ENCODE measurements around the gene BMP3. TPM values are rescaled to one million over a fixed set of nuclear protein-coding genes. Genes with fewer than 3 reads are reported as not detected.

BMP3 gene
- total RNA-seq, 1 experiment from 2014 or later, result not detected

GRCh38 chr4:81062001-81062400 is 31.5 kb downstream of the BMP3 start:
- H3K36me3 Mint-ChIP-seq (ENCODE audit: insufficient read depth, unreplicated experiment), result no peaks in the 10 kb centered on the region
- TF ChIP-seq, protein P1, sequence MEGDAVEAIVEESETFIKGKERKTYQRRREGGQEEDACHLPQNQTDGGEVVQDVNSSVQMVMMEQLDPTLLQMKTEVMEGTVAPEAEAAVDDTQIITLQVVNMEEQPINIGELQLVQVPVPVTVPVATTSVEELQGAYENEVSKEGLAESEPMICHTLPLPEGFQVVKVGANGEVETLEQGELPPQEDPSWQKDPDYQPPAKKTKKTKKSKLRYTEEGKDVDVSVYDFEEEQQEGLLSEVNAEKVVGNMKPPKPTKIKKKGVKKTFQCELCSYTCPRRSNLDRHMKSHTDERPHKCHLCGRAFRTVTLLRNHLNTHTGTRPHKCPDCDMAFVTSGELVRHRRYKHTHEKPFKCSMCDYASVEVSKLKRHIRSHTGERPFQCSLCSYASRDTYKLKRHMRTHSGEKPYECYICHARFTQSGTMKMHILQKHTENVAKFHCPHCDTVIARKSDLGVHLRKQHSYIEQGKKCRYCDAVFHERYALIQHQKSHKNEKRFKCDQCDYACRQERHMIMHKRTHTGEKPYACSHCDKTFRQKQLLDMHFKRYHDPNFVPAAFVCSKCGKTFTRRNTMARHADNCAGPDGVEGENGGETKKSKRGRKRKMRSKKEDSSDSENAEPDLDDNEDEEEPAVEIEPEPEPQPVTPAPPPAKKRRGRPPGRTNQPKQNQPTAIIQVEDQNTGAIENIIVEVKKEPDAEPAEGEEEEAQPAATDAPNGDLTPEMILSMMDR (IDR thresholded peaks at IDR 0.05; ENCODE audit: insufficient read depth in 1 of 2, low read depth in 1 of 2, low read length in 1 of 2, severe bottlenecking in 1 of 2, unreplicated experiment in 1 of 2), result no peak
- H3K36me3 ChIP-seq (ENCODE audit: control insufficient read depth, insufficient read depth, low read length), result no peaks in the 10 kb centered on the region
- H3K4me1 ChIP-seq, result no peaks in the 10 kb centered on the region
- POLR2A ChIA-PET, result no interaction called here
- H3K27me3 ChIP-seq (replicated peaks; ENCODE audit: control insufficient read depth, insufficient read depth, low read length), result no peaks in the 10 kb centered on the region
- CTCF ChIA-PET, result no interaction called here
- no peaks in the 10 kb centered on the region for H3K4me1 Mint-ChIP-seq (ENCODE audit: low read depth, unreplicated experiment)
- H3K27me3 Mint-ChIP-seq (ENCODE audit: insufficient read depth, unreplicated experiment), result no peaks in the 10 kb centered on the region
- no TSS peak for BruUV-seq (replicated peaks)
- no peaks in the 10 kb centered on the region for H3K9me3 ChIP-seq
- H3K9me3 Mint-ChIP-seq (ENCODE audit: unreplicated experiment), result no peaks in the 10 kb centered on the region
- H3K4me3 ChIP-seq (ENCODE audit: low read depth, low read length), result no peak overlapping the region
- DNase-seq, result no peak
- H3K27ac Mint-ChIP-seq (ENCODE audit: unreplicated experiment), result no peak overlapping the region
- intact Hi-C loops (cut with micrococcal nuclease; ENCODE audit: unreplicated experiment), result no loop called here
- H3K4me3 Mint-ChIP-seq (ENCODE audit: unreplicated experiment), result no peak overlapping the region

DNA sequence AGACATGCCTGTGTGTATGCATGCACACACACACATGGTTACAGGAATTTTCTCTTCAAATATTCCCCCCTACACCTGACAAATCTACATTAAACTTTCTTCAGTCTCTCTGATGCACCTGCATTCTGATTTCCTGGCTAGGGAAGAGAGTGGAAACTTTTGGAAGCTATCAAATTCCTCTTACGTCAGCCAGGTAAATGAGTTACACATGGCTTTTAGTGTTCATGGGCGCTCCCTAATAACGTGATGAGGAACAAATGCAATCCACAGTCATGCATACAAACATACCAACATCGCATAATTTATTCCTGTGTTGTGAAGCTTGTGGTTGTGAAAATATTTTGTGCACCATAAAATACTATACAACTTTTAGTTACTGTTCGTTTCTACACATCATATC is 34.9 kb downstream of the BMP3 start:
- no peak overlapping the region for H3K4me3 Mint-ChIP-seq (ENCODE audit: unreplicated experiment)
- no peaks in the 10 kb centered on the region for H3K4me1 Mint-ChIP-seq (ENCODE audit: low read depth, unreplicated experiment)
- no peaks in the 10 kb centered on the region for H3K9me3 ChIP-seq
- H3K27me3 ChIP-seq (replicated peaks; ENCODE audit: control insufficient read depth, insufficient read depth, low read length), result no peaks in the 10 kb centered on the region
- ChIA-PET CTCF (no interaction called here), POLR2A (no interaction called here)
- no peaks in the 10 kb centered on the region for H3K36me3 ChIP-seq (ENCODE audit: control insufficient read depth, insufficient read depth, low read length)
- no peaks in the 10 kb centered on the region for H3K27me3 Mint-ChIP-seq (ENCODE audit: insufficient read depth, unreplicated experiment)
- H3K4me3 ChIP-seq (ENCODE audit: low read depth, low read length), result no peak overlapping the region
- H3K36me3 Mint-ChIP-seq (ENCODE audit: insufficient read depth, unreplicated experiment), result no peaks in the 10 kb centered on the region
- BruUV-seq (replicated peaks), result no TSS peak
- no peaks in the 10 kb centered on the region for H3K4me1 ChIP-seq
- H3K9me3 Mint-ChIP-seq (ENCODE audit: unreplicated experiment), result no peaks in the 10 kb centered on the region
- intact Hi-C loops (cut with micrococcal nuclease; ENCODE audit: unreplicated experiment), result no loop called here
- H3K27ac Mint-ChIP-seq (ENCODE audit: unreplicated experiment), result no peak overlapping the region
- DNase-seq, result no peak
- TF ChIP-seq, protein P1 (IDR thresholded peaks at IDR 0.05; ENCODE audit: insufficient read depth in 1 of 2, low read depth in 1 of 2, low read length in 1 of 2, severe bottlenecking in 1 of 2, unreplicated experiment in 1 of 2), result no peak

- Mint-ChIP-seq H3K4me1 (ENCODE audit: low read depth, unreplicated experiment) (no peaks in the 10 kb centered on the region), H3K27me3 (ENCODE audit: insufficient read depth, unreplicated experiment) (peaks cover 9% of the 10 kb centered on the region)
Measured at GRCh38 chr4:81069706-81070331, 39.3 kb downstream of the BMP3 start.

More at GRCh38 chr4:81069706-81070331, 39.3 kb downstream of the BMP3 start:
- peak; percentile 83 to 84 for DNase-seq
- Histone ChIP-seq H3K27me3 (replicated peaks; ENCODE audit: control insufficient read depth, insufficient read depth, low read length) (no peaks in the 10 kb centered on the region), H3K4me3 (ENCODE audit: low read depth, low read length) (no peak overlapping the region), H3K9me3 (no peaks in the 10 kb centered on the region), H3K4me1 (no peaks in the 10 kb centered on the region), H3K36me3 (ENCODE audit: control insufficient read depth, insufficient read depth, low read length) (no peaks in the 10 kb centered on the region)
- TF ChIP-seq, protein P1 (IDR thresholded peaks at IDR 0.05; ENCODE audit: insufficient read depth in 1 of 2, low read depth in 1 of 2, low read length in 1 of 2, severe bottlenecking in 1 of 2, unreplicated experiment in 1 of 2), result peak; percentile 80
- POLR2A ChIA-PET, result no interaction called here
- intact Hi-C loops (cut with micrococcal nuclease; ENCODE audit: unreplicated experiment), result loop anchor here (1.0 kb wide), 2 partner anchors 281 to 300 kb away; no protein-coding TSS in a partner anchor
- H3K27ac Mint-ChIP-seq (ENCODE audit: unreplicated experiment), result no peak overlapping the region
- H3K36me3 Mint-ChIP-seq (ENCODE audit: insufficient read depth, unreplicated experiment), result no peaks in the 10 kb centered on the region
- BruUV-seq (replicated peaks), result no TSS peak
- CTCF ChIA-PET, result interaction anchor here (0.9 to 2.8 kb wide), 6 partner anchors 9 to 303 kb away, joined by 3 to 36 read pairs (median 5); partner anchors contain the start of gene BMP3
- H3K9me3 Mint-ChIP-seq (ENCODE audit: unreplicated experiment), result no peaks in the 10 kb centered on the region
- no peak overlapping the region for H3K4me3 Mint-ChIP-seq (ENCODE audit: unreplicated experiment)
